ENCODE data around the gene MND1.

The MND1 gene

DNA sequence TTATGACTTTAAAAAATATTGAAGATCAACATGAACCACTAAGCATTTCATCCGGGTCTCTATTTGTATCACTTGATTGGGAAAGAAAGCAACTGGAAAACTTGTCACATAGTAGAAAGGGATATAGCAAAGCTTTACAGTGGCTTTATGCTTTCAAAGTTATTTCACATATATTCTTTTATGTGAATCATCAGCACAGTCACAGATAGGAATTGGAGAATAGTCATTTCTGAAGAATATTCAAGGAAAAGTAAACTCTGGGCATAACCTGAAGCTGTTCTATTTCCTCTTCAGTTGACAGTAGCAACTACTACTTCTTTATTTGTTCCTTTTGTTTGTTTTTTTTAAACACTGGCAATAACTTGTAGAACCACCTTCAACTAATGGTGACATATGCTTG lies 50.5 kb downstream of the MND1 start:
- Histone ChIP-seq H3K4me3 (ENCODE audit: low read length, poor library complexity, severe bottlenecking) (no peak overlapping the region), H3K36me3 (ENCODE audit: insufficient read depth, low read length) (peaks cover 59% of the 10 kb centered on the region), H3K4me1 (ENCODE audit: insufficient read depth, low read length, poor library complexity, severe bottlenecking) (no peaks in the 10 kb centered on the region), H3K79me2 (ENCODE audit: insufficient read depth, low read length) (peaks cover 23% of the 10 kb centered on the region; the same call in 1 of the 2 replicates), H3K9me3 (ENCODE audit: insufficient read depth, low read depth, low read length) (no peaks in the 10 kb centered on the region), H3K4me2 (ENCODE audit: low read depth, low read length, poor library complexity, severe bottlenecking) (no peak overlapping the region), H2AFZ (ENCODE audit: low read length) (no peak overlapping the region), H3K9ac (ENCODE audit: low read depth, low read length, poor library complexity, severe bottlenecking) (no peak overlapping the region), H4K20me1 (ENCODE audit: insufficient read depth, low read length, poor library complexity, severe bottlenecking) (no peaks in the 10 kb centered on the region), H3K27me3 (ENCODE audit: insufficient read depth, low read length, poor library complexity, severe bottlenecking) (no peaks in the 10 kb centered on the region), H3K9me2 (replicated peaks; ENCODE audit: low read depth, low read length) (no peaks in the 10 kb centered on the region), H3F3A (ENCODE audit: low read depth) (no peaks in the 10 kb centered on the region)
- TF ChIP-seq, protein P1, sequence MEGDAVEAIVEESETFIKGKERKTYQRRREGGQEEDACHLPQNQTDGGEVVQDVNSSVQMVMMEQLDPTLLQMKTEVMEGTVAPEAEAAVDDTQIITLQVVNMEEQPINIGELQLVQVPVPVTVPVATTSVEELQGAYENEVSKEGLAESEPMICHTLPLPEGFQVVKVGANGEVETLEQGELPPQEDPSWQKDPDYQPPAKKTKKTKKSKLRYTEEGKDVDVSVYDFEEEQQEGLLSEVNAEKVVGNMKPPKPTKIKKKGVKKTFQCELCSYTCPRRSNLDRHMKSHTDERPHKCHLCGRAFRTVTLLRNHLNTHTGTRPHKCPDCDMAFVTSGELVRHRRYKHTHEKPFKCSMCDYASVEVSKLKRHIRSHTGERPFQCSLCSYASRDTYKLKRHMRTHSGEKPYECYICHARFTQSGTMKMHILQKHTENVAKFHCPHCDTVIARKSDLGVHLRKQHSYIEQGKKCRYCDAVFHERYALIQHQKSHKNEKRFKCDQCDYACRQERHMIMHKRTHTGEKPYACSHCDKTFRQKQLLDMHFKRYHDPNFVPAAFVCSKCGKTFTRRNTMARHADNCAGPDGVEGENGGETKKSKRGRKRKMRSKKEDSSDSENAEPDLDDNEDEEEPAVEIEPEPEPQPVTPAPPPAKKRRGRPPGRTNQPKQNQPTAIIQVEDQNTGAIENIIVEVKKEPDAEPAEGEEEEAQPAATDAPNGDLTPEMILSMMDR (conservative IDR thresholded peaks at IDR 0.05; ENCODE audit: low read length) = no peak
- no peak for TF ChIP-seq EZH2phosphoT487 (IDR thresholded peaks at IDR 0.05; ENCODE audit: borderline replicate concordance)

DNA sequence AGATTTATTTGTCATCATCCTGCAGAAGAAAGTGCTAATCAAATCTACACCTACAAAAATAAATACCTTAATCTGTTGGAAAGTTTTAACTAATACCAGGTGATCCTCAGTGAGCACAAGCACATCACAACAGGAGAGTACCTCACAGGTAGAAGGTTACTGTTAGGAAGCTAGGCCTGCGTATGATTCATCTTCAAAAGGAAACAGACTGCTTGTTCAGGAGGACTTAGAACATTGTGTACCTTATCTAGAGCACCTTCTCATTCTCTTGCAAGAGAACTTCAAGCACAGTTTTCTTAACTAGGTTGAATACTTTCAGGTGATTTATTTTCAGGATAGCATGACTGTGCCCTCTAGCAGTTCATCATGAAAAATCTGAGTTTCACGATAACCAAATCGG lies 54.2 kb downstream of the MND1 start:
- H3K4me2 ChIP-seq (ENCODE audit: low read depth, low read length, poor library complexity, severe bottlenecking) = no peak overlapping the region
- no peaks in the 10 kb centered on the region for H3K9me2 ChIP-seq (replicated peaks; ENCODE audit: low read depth, low read length)
- H3K27me3 ChIP-seq (ENCODE audit: insufficient read depth, low read length, poor library complexity, severe bottlenecking) = no peaks in the 10 kb centered on the region
- H3K9me3 ChIP-seq (ENCODE audit: insufficient read depth, low read depth, low read length) = no peaks in the 10 kb centered on the region
- H3F3A ChIP-seq (ENCODE audit: low read depth) = no peaks in the 10 kb centered on the region
- H3K79me2 ChIP-seq (ENCODE audit: insufficient read depth, low read length) = peaks cover 4% of the 10 kb centered on the region; the same call in 1 of the 2 replicates
- no peak overlapping the region for H3K4me3 ChIP-seq (ENCODE audit: low read length, poor library complexity, severe bottlenecking)
- H4K20me1 ChIP-seq (ENCODE audit: insufficient read depth, low read length, poor library complexity, severe bottlenecking) = no peaks in the 10 kb centered on the region
- TF ChIP-seq EZH2phosphoT487 (IDR thresholded peaks at IDR 0.05; ENCODE audit: borderline replicate concordance) = no peak
- TF ChIP-seq, protein P1 (conservative IDR thresholded peaks at IDR 0.05; ENCODE audit: low read length) = no peak
- H3K4me1 ChIP-seq (ENCODE audit: insufficient read depth, low read length, poor library complexity, severe bottlenecking) = no peaks in the 10 kb centered on the region
- H2AFZ ChIP-seq (ENCODE audit: low read length) = no peak overlapping the region
- peaks cover 78% of the 10 kb centered on the region for H3K36me3 ChIP-seq (ENCODE audit: insufficient read depth, low read length)
- H3K9ac ChIP-seq (ENCODE audit: low read depth, low read length, poor library complexity, severe bottlenecking) = no peak overlapping the region

DNA sequence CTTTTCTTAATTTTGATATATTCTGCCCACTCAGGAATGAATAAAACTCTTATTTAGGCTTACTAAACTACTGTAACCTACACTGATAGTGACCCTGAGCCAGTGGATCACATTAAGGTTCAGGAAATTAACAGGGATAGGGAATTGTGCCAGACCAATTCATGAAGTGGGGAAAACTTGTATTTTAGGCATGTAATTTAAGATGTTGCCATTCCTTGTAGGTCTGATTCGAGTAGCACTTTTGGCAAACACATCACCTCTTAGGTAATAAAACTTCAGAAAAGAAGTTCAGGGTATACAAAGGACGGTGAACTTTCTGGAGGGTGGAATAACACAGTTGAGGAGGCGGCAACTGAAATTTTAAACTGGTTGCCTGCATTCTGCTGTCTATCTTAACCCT lies 54.9 kb downstream of the MND1 start:
- H3K9ac ChIP-seq (ENCODE audit: low read depth, low read length, poor library complexity, severe bottlenecking) = no peak overlapping the region
- no peak for TF ChIP-seq EZH2phosphoT487 (IDR thresholded peaks at IDR 0.05; ENCODE audit: borderline replicate concordance)
- TF ChIP-seq, protein P1 (conservative IDR thresholded peaks at IDR 0.05; ENCODE audit: low read length) = no peak
- no peaks in the 10 kb centered on the region for H3K9me2 ChIP-seq (replicated peaks; ENCODE audit: low read depth, low read length)
- no peaks in the 10 kb centered on the region for H3K27me3 ChIP-seq (ENCODE audit: insufficient read depth, low read length, poor library complexity, severe bottlenecking)
- no peaks in the 10 kb centered on the region for H4K20me1 ChIP-seq (ENCODE audit: insufficient read depth, low read length, poor library complexity, severe bottlenecking)
- no peak overlapping the region for H2AFZ ChIP-seq (ENCODE audit: low read length)
- no peak overlapping the region for H3K4me2 ChIP-seq (ENCODE audit: low read depth, low read length, poor library complexity, severe bottlenecking)
- H3K4me1 ChIP-seq (ENCODE audit: insufficient read depth, low read length, poor library complexity, severe bottlenecking) = no peaks in the 10 kb centered on the region
- H3K36me3 ChIP-seq (ENCODE audit: insufficient read depth, low read length) = peaks cover 81% of the 10 kb centered on the region
- H3K79me2 ChIP-seq (ENCODE audit: insufficient read depth, low read length) = peaks cover 4% of the 10 kb centered on the region; the same call in 1 of the 2 replicates
- no peaks in the 10 kb centered on the region for H3F3A ChIP-seq (ENCODE audit: low read depth)
- no peaks in the 10 kb centered on the region for H3K9me3 ChIP-seq (ENCODE audit: insufficient read depth, low read depth, low read length)
- H3K4me3 ChIP-seq (ENCODE audit: low read length, poor library complexity, severe bottlenecking) = no peak overlapping the region
